ENCODE results near the gene TMEM115.

Gene TMEM115

GRCh38 chr3:50319894-50320625 lies 39.3 kb downstream of the TMEM115 start:
- Histone ChIP-seq H3K36me3 (ENCODE audit: control insufficient read depth, insufficient read depth, low read length) (peaks cover 7% of the 10 kb centered on the region), H3K4me3 (replicated peaks; ENCODE audit: low read depth, low read length) (peak overlapping the region; percentile 70), H3K27me3 (replicated peaks; ENCODE audit: control insufficient read depth, insufficient read depth, low read length) (no peaks in the 10 kb centered on the region)
- TF ChIP-seq, protein P1, sequence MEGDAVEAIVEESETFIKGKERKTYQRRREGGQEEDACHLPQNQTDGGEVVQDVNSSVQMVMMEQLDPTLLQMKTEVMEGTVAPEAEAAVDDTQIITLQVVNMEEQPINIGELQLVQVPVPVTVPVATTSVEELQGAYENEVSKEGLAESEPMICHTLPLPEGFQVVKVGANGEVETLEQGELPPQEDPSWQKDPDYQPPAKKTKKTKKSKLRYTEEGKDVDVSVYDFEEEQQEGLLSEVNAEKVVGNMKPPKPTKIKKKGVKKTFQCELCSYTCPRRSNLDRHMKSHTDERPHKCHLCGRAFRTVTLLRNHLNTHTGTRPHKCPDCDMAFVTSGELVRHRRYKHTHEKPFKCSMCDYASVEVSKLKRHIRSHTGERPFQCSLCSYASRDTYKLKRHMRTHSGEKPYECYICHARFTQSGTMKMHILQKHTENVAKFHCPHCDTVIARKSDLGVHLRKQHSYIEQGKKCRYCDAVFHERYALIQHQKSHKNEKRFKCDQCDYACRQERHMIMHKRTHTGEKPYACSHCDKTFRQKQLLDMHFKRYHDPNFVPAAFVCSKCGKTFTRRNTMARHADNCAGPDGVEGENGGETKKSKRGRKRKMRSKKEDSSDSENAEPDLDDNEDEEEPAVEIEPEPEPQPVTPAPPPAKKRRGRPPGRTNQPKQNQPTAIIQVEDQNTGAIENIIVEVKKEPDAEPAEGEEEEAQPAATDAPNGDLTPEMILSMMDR (IDR thresholded peaks at IDR 0.05; ENCODE audit: insufficient read depth, low read length, poor library complexity, severe bottlenecking), result no peak
- no peak for DNase-seq (ENCODE audit: extremely low read depth, insufficient read length)

GRCh38 chr3:50319181-50319893 lies 40.0 kb downstream of the TMEM115 start:
- H3K27me3 ChIP-seq (replicated peaks; ENCODE audit: control insufficient read depth, insufficient read depth, low read length), result no peaks in the 10 kb centered on the region
- DNase-seq (ENCODE audit: extremely low read depth, insufficient read length), result no peak
- TF ChIP-seq, protein P1 (IDR thresholded peaks at IDR 0.05; ENCODE audit: insufficient read depth, low read length, poor library complexity, severe bottlenecking), result no peak
- peaks cover 7% of the 10 kb centered on the region for H3K36me3 ChIP-seq (ENCODE audit: control insufficient read depth, insufficient read depth, low read length)
- no peak overlapping the region for H3K4me3 ChIP-seq (replicated peaks; ENCODE audit: low read depth, low read length)

GRCh38 chr3:50318615-50319014 lies 40.7 kb downstream of the TMEM115 start:
- peaks cover 5% of the 10 kb centered on the region for H3K36me3 ChIP-seq (ENCODE audit: control insufficient read depth, insufficient read depth, low read length)
- no peaks in the 10 kb centered on the region for H3K27me3 ChIP-seq (replicated peaks; ENCODE audit: control insufficient read depth, insufficient read depth, low read length)
- no peak overlapping the region for H3K4me3 ChIP-seq (replicated peaks; ENCODE audit: low read depth, low read length)
- no peak for DNase-seq (ENCODE audit: extremely low read depth, insufficient read length)
- TF ChIP-seq, protein P1 (IDR thresholded peaks at IDR 0.05; ENCODE audit: insufficient read depth, low read length, poor library complexity, severe bottlenecking), result no peak

DNA sequence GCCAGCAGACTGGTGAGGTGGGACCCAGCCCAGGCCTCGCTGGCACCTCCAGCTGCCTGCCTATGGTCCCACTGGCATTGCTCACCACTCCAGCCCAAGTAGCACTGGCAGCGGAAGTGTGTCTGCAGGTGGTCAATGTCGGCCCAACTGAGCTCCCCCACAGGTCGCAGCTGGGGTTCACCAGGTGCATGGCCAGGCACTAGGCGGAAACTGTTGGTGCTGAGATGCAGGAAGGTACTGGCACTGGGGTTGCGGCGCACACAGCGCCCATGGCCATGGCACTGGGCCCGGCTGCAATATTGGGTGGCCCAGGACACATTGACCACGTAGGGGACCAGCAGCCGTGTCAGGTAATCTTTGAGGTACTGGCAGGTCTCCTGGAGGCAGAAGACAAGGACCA lies 41.2 kb downstream of the TMEM115 start:
- Histone ChIP-seq H3K36me3 (ENCODE audit: control insufficient read depth, insufficient read depth, low read length) (peaks cover 5% of the 10 kb centered on the region), H3K4me3 (replicated peaks; ENCODE audit: low read depth, low read length) (no peak overlapping the region), H3K27me3 (replicated peaks; ENCODE audit: control insufficient read depth, insufficient read depth, low read length) (no peaks in the 10 kb centered on the region)
- DNase-seq (ENCODE audit: extremely low read depth, insufficient read length), result no peak
- TF ChIP-seq, protein P1 (IDR thresholded peaks at IDR 0.05; ENCODE audit: insufficient read depth, low read length, poor library complexity, severe bottlenecking), result no peak

DNA sequence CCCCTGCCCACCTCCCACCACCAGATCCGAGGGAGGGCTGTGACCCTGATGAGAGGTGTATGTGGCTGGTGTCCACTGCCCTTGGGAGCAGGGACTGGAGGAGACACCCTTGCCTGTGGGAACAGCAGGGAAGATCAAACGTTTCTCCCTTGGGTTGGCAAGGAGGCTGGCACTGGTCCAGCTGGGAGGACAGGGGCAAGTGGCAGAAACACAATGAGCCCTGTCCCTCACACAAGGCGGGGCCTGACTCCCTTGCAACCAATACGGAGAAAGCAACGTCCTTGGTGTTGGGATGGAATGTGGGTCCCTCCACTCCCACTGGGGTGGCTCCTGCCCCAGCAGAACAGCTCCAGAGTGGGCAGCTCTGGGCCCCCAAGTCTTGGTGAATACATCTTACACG lies 42.0 kb downstream of the TMEM115 start:
- Histone ChIP-seq H3K36me3 (ENCODE audit: control insufficient read depth, insufficient read depth, low read length) (peaks cover 5% of the 10 kb centered on the region), H3K4me3 (replicated peaks; ENCODE audit: low read depth, low read length) (no peak overlapping the region), H3K27me3 (replicated peaks; ENCODE audit: control insufficient read depth, insufficient read depth, low read length) (no peaks in the 10 kb centered on the region)
- TF ChIP-seq, protein P1 (IDR thresholded peaks at IDR 0.05; ENCODE audit: insufficient read depth, low read length, poor library complexity, severe bottlenecking), result no peak
- DNase-seq (ENCODE audit: extremely low read depth, insufficient read length), result no peak

Data from GM06990 (cell line).